HG02588 (cell line): Measurements from ENCODE around the gene ME1.
"Not testable (repeated sequence)": the region's sequence is repeated elsewhere in the genome, so short reads cannot be mapped to it uniquely, and the experiment has no call there.

ENCODE experiments used
- ATAC-seq: cut with Tn5 transposase; IDR thresholded peaks from one replicate; pipeline ENCODE4 v1.9.1; 2021; ENCODE audit warnings: mild to moderate bottlenecking, moderate library complexity; ENCODE audit not compliant: unreplicated experiment

Gene ME1

GRCh38 chr6:83260577-83260976 is 170.3 kb downstream of the ME1 start:
- ATAC-seq = no peak

- no peak for ATAC-seq
These were observed 172.3 kb downstream of the ME1 start for GRCh38 chr6:83258517-83258916.

- no peak for ATAC-seq
These were observed 173.1 kb downstream of the ME1 start for GRCh38 chr6:83257791-83258190.

GRCh38 chr6:83256719-83257118 is 174.1 kb downstream of the ME1 start:
- ATAC-seq = not testable (repeated sequence)

- ATAC-seq = no peak
These were observed 178.1 kb downstream of the ME1 start for GRCh38 chr6:83252719-83253118.

- ATAC-seq = no peak
These were observed 180.6 kb downstream of the ME1 start for GRCh38 chr6:83250235-83250634.

GRCh38 chr6:83247471-83247870 is 183.4 kb downstream of the ME1 start:
- no peak for ATAC-seq

- ATAC-seq = no peak
These were observed 199.7 kb downstream of the ME1 start for GRCh38 chr6:83231146-83231545.

- no peak for ATAC-seq
These were observed 204.3 kb downstream of the ME1 start for GRCh38 chr6:83226517-83226916.

GRCh38 chr6:83221889-83222479 is 208.9 kb downstream of the ME1 start:
- no peak for ATAC-seq

- no peak for ATAC-seq
These were observed 209.6 kb downstream of the ME1 start for GRCh38 chr6:83221276-83221675.

GRCh38 chr6:83220121-83220520 is 210.7 kb downstream of the ME1 start:
- ATAC-seq = no peak

GRCh38 chr6:83218646-83219045 is 212.2 kb downstream of the ME1 start:
- no peak for ATAC-seq

GRCh38 chr6:83216806-83217205 is 214.0 kb downstream of the ME1 start:
- no peak for ATAC-seq

GRCh38 chr6:83215131-83216047 is 215.5 kb downstream of the ME1 start:
- ATAC-seq = peak; percentile 100

GRCh38 chr6:83202031-83202430 is 228.8 kb downstream of the ME1 start:
- no peak for ATAC-seq

- no peak for ATAC-seq
These were observed 231.0 kb downstream of the ME1 start for GRCh38 chr6:83199863-83200225.

- peak; percentile 68 for ATAC-seq
These were observed 231.5 kb downstream of the ME1 start for GRCh38 chr6:83199173-83199862.

GRCh38 chr6:83198486-83199172 is 232.2 kb downstream of the ME1 start:
- no peak for ATAC-seq

GRCh38 chr6:83193747-83194566 is 236.9 kb downstream of the ME1 start:
- peak; percentile 24 for ATAC-seq
